SIG-M5 treated with dmso at 0.1 percent for 504 hours (cell line): ENCODE results near the gene HOXA3.

Source experiments
- DNase-seq: peaks from one replicate; lab custom pipeline; 2025; ENCODE audit not compliant: unreplicated experiment; lab: John Stamatoyannopoulos, UW

Gene HOXA3

DNA sequence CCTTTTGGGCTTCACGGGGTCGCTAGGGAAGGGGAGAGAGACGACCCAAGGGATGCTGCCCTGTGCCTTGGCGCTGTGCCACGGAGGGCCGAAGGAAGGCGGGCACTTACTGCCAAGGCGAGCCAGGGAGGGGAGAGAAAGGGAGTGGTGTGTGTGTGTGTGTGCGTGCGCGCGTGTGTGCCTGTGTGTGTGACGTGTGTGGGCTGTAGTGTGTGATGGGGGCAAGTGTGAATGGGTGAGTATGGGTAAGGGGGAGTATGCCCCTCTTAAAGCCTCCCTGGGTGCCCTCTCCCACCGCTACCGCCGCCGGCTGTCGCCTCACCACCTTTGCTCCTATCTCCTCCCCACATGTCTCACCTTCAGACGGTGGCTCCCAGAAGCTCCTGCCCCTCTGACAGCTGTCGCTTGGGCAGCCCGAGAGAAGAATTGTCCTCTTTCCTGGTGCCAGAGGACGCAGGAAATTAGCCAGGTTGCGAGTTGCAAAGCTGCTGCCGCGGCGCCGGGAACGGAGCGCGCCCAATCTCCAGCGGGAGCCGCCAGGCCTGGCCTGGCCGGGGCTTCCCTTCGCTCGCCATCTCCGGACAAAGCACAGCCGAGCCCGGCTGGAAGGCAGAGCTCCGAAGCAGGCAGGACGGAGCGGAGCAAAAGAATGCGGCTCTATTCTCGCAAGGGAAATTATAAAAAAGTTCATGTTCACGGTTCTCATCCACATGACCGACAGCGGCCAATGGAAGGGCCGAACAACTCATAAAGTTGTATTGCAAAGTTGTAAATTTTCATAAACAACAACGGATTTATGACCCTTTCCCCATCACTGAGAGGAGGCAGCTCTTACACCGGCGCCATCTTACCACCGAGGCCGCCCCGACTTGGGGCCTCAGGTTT, at the start of gene HOXA3:
Gene HOXA3 (minus strand): TSS at position 653 of the 885 bp plus-strand sequence. CDS start 41,943 bp downstream, outside the sequence.
- no peak for DNase-seq

DNA sequence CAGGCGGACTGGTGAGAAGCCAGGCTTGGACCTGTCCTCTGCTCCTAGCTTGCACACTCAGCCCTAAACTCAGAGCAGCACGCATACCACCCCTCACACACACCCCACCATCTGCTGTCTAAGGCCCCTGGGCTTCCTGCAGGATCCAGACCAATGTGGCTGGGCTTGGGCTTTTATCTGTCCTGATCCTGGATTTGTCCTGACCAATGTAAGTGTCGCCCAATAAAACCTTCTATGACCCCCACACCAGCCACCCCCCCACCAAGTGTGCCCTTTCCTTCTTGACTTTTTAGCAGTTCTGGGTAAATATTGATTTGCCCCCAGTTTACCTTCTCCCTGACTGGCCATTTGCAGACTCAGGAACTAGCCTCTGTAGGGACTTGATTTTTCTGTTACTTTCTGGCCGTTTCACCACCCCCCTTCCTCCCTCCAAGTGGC, 49.2 kb upstream of the HOXA3 start:
- DNase-seq, result no peak

- peak; percentile 86 for DNase-seq
Measured at GRCh38 chr7:27200761-27201579, 48.6 kb upstream of the HOXA3 start.

- DNase-seq, result peak; percentile 58
Measured at GRCh38 chr7:27199849-27200760, 47.7 kb upstream of the HOXA3 start, which contains the start of gene HOXA13. Gene HOXA13, minus strand, starts transcription at chr7:27200091. Its CDS starts 14 bp downstream, at chr7:27200077.

DNA sequence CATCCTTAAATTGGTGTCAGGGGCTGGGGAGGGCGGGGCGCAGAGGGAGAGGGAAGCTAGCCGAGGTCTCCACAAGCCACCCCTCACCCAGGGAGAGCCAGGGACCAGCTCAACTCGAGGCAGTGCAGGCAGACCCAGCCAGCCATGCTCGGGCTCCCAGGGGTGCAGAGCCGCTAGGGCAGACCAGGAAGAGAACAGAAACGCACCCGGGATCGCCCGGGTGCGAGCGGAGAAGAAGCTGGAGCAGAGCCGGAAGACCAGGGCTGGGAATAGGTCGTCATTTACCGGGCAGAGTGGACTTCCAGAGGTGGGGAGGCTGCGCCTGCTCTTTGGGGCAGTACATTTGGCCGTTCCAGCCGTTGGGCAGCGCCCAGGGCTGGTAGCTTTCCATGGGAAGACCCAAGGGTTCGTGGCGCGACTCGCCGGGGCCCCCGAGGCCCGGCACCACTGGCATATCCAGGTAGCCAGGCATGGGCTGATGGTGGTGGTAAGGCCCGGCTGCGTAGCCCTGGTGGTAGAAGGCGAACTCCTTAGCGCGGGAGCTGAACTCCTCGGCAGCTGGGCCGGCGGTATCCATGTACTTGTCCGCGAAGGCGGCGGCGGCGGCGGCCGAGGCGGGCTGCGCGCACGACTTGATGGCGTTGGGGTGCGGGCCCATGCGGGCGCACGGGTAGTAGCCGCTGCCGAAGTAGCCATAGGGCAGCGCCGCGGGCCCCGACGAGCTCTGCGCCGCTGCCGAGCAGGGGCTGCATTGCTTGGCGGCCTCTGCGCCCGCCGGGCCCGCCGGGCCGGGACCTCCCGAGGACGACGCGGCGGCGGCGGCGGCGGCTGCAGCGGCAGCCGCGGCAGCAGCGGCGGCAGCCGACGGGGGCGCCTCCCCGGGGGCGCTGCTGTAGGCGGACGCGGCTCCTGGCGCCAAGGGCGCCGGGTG, 46.8 kb upstream of the HOXA3 start:
- DNase-seq, result no peak

GRCh38 chr7:27198138-27198841, 45.9 kb upstream of the HOXA3 start:
- no peak for DNase-seq

- no peak for DNase-seq
Measured at GRCh38 chr7:27197137-27198042, 45.0 kb upstream of the HOXA3 start.

- peak; percentile 75 for DNase-seq
Measured at GRCh38 chr7:27196287-27196767, 43.9 kb upstream of the HOXA3 start.

DNA sequence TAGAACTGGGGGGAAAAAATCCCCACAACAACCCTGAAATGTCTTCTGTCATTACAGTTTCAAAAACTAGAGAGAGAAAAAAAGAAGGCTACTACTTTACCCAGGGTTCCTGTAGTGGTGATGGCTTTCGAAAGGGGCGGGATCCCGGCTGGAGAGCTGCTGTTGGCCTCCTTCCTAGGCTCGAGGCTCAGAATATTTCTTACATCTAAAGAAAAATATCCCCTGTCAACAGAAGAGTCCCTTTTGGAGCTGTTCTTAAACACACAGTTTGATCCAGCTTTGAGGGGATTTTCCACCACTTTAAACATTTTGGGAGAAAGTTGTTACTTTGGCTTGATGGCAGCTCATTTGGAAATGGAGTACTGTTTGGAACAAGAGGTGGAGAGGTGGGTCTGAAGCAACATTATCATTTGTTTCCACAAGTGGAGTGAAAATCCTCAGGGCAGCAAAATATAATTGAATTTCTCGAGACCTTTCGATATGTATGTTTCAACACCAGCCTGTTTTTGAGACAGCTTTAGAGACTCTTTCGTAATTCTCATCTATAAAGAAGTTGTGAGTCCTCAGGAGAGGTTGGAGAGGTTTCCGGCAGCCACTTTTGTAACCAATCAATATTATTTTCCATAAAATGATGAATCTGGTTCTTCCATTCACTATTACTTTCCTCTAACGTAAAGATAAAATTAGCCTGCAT, 42.5 kb upstream of the HOXA3 start:
- DNase-seq, result peak; percentile 49

- DNase-seq, result no peak
Measured at GRCh38 chr7:27194002-27194352, 41.6 kb upstream of the HOXA3 start.

GRCh38 chr7:27193335-27194001, 41.1 kb upstream of the HOXA3 start:
- DNase-seq, result no peak

GRCh38 chr7:27192546-27193334, 40.4 kb upstream of the HOXA3 start:
- peak; percentile 47 for DNase-seq

- DNase-seq, result no peak
Measured at GRCh38 chr7:27191833-27192545, 39.6 kb upstream of the HOXA3 start.

DNA sequence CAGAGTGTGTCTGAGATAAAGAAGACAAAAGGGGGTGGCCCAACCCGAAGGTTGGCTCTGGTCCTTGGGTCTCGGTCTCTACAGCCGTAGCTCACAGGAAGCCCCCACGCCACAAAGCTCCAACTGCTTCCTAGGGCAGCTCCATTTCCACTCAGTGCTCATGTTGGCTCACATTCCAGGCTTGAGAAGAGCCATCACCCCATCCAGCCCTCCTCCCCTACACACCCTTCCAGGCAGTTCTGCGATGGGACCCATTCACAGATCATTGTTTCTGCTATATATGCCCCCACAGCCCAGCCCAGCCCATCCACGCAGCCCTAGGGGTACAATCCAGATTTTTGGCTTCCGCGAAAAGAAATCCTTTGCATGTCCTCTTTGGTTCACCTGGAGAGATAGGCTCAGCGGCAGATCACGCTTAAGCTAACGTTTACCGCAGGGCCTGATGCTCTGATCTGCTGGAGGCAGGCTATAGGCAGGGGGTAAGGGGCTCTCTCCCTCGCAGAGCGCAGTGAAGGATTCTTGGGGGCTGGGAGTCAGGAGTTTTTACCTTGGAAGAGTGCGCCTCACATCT, 38.9 kb upstream of the HOXA3 start:
- DNase-seq, result no peak
